ENCODE measurements around the gene BCL11A. TPM values are rescaled to one million over a fixed set of nuclear protein-coding genes. Genes with fewer than 3 reads are reported as not detected.

BCL11A gene
- total RNA-seq, 1 experiment from 2014 or later = 0.33 TPM

GRCh38 chr2:60567919-60568768 is 14.7 kb upstream of the BCL11A start:
- ChIA-PET POLR2A (no interaction called here), CTCF (no interaction called here)
- no TSS peak for BruUV-seq (replicated peaks)
- Histone ChIP-seq H3K4me3 (ENCODE audit: low read depth in 2 of 2, low read length in 2 of 2) (no peak overlapping the region), H3K27ac (ENCODE audit: low read length) (no peak overlapping the region), H3K4me1 (ENCODE audit: control insufficient read depth, insufficient read depth, low read length) (peaks cover 8% of the 10 kb centered on the region; the same call in 1 of the 2 replicates), H3K27me3 (ENCODE audit: control insufficient read depth, insufficient read depth, low read length) (peaks cover 62% of the 10 kb centered on the region), H3K36me3 (ENCODE audit: control insufficient read depth, insufficient read depth, low read length) (no peaks in the 10 kb centered on the region), H3K9me3 (ENCODE audit: control insufficient read depth, insufficient read depth, low read depth, low read length) (no peaks in the 10 kb centered on the region)
- DNase-seq (ENCODE audit: low read depth, low spot score) = no peak
- ATAC-seq = no peak
- intact Hi-C loops (cut with micrococcal nuclease; ENCODE audit: unreplicated experiment) = loop anchor here (10.0 kb wide), 1 partner anchor 107 kb away; no protein-coding TSS in a partner anchor
- in situ Hi-C loops (cut with HindIII; ENCODE audit: low pct_unique_long_range_greater_than_20kb, low sequenced_read_pairs) = no loop called here
- TF ChIP-seq TCF7L2 (IDR thresholded peaks at IDR 0.05; ENCODE audit: low read depth, low read length) = no peak
- no peak for TF ChIP-seq POLR2AphosphoS5 (IDR thresholded peaks at IDR 0.05; ENCODE audit: low read depth, low read length)
- TF ChIP-seq CTCF (IDR thresholded peaks at IDR 0.05) = no peak
- TF ChIP-seq REST (IDR thresholded peaks at IDR 0.05; ENCODE audit: insufficient read depth in 1 of 2, low read depth in 2 of 2, low read length in 1 of 2) = no peak
- TF ChIP-seq SIN3A (IDR thresholded peaks at IDR 0.05; ENCODE audit: borderline replicate concordance, insufficient read depth, low read depth, low read length) = no peak

- CTCF ChIA-PET = interaction anchor here (0.6 to 0.9 kb wide), 2 partner anchors 16 to 17 kb away, joined by 3 to 4 read pairs; no protein-coding TSS in a partner anchor
- Histone ChIP-seq H3K27ac (ENCODE audit: low read length) (no peak overlapping the region), H3K27me3 (ENCODE audit: control insufficient read depth, insufficient read depth, low read length) (peaks cover 61% of the 10 kb centered on the region), H3K9me3 (ENCODE audit: control insufficient read depth, insufficient read depth, low read depth, low read length) (no peaks in the 10 kb centered on the region), H3K4me3 (ENCODE audit: low read depth in 2 of 2, low read length in 2 of 2) (no peak overlapping the region), H3K4me1 (ENCODE audit: control insufficient read depth, insufficient read depth, low read length) (peaks cover 8% of the 10 kb centered on the region; the same call in 1 of the 2 replicates), H3K36me3 (ENCODE audit: control insufficient read depth, insufficient read depth, low read length) (no peaks in the 10 kb centered on the region)
- DNase-seq (ENCODE audit: low read depth, low spot score) = no peak
- BruUV-seq (replicated peaks) = no TSS peak
- intact Hi-C loops (cut with micrococcal nuclease; ENCODE audit: unreplicated experiment) = loop anchor here (10.0 kb wide), 1 partner anchor 108 kb away; no protein-coding TSS in a partner anchor
- no peak for TF ChIP-seq TCF7L2 (IDR thresholded peaks at IDR 0.05; ENCODE audit: low read depth, low read length)
- no peak for TF ChIP-seq POLR2AphosphoS5 (IDR thresholded peaks at IDR 0.05; ENCODE audit: low read depth, low read length)
- no peak for TF ChIP-seq SIN3A (IDR thresholded peaks at IDR 0.05; ENCODE audit: borderline replicate concordance, insufficient read depth, low read depth, low read length)
- no peak for TF ChIP-seq CTCF (IDR thresholded peaks at IDR 0.05)
- TF ChIP-seq REST (IDR thresholded peaks at IDR 0.05; ENCODE audit: insufficient read depth in 1 of 2, low read depth in 2 of 2, low read length in 1 of 2) = no peak
- ATAC-seq = no peak
- in situ Hi-C loops (cut with HindIII; ENCODE audit: low pct_unique_long_range_greater_than_20kb, low sequenced_read_pairs) = no loop called here
- POLR2A ChIA-PET = no interaction called here
Measured at GRCh38 chr2:60567096-60567495, 13.6 kb upstream of the BCL11A start.
